ENCODE results near the gene ACTR1B.

- no peak for TF ChIP-seq EZH2 (IDR thresholded peaks at IDR 0.05; ENCODE audit: borderline replicate concordance)
- TF ChIP-seq CTCF (IDR thresholded peaks at IDR 0.05; ENCODE audit: poor library complexity) = no peak
These were observed 4.4 kb downstream of the ACTR1B start for GRCh38 chr2:97659256-97660043.

All from hepatocyte (in vitro differentiated cells).